Measurements from ENCODE around the gene CYYR1.

DNA sequence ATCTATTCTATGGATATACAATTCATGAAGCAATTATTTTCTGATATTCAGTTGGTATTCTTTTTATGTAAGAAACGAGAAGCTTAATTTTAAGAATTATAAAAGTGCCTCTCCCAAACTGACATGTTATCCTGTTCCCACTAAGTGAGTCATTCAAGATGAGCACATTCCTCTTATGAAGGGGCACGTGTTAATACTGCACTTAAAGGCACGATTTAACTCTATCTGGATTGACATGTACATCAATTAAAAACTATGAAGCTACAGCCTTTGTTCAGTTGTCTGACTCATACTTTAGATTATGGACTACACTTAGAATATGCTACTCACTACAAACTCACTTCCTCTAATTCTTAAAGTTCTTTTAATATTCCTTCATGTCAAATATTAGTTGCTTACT, 111.6 kb downstream of the CYYR1 start:
- TF ChIP-seq, protein P1, sequence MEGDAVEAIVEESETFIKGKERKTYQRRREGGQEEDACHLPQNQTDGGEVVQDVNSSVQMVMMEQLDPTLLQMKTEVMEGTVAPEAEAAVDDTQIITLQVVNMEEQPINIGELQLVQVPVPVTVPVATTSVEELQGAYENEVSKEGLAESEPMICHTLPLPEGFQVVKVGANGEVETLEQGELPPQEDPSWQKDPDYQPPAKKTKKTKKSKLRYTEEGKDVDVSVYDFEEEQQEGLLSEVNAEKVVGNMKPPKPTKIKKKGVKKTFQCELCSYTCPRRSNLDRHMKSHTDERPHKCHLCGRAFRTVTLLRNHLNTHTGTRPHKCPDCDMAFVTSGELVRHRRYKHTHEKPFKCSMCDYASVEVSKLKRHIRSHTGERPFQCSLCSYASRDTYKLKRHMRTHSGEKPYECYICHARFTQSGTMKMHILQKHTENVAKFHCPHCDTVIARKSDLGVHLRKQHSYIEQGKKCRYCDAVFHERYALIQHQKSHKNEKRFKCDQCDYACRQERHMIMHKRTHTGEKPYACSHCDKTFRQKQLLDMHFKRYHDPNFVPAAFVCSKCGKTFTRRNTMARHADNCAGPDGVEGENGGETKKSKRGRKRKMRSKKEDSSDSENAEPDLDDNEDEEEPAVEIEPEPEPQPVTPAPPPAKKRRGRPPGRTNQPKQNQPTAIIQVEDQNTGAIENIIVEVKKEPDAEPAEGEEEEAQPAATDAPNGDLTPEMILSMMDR (IDR thresholded peaks at IDR 0.05) = no peak
- TF ChIP-seq POLR2A (IDR thresholded peaks at IDR 0.05) (no peak), POLR2AphosphoS5 (IDR thresholded peaks at IDR 0.05) (no peak)
